ENCODE measurements around the gene NIBAN1.
"Not testable (repeated sequence)": the region's sequence is repeated elsewhere in the genome, so short reads cannot be mapped to it uniquely, and the experiment has no call there.

The NIBAN1 gene

DNA sequence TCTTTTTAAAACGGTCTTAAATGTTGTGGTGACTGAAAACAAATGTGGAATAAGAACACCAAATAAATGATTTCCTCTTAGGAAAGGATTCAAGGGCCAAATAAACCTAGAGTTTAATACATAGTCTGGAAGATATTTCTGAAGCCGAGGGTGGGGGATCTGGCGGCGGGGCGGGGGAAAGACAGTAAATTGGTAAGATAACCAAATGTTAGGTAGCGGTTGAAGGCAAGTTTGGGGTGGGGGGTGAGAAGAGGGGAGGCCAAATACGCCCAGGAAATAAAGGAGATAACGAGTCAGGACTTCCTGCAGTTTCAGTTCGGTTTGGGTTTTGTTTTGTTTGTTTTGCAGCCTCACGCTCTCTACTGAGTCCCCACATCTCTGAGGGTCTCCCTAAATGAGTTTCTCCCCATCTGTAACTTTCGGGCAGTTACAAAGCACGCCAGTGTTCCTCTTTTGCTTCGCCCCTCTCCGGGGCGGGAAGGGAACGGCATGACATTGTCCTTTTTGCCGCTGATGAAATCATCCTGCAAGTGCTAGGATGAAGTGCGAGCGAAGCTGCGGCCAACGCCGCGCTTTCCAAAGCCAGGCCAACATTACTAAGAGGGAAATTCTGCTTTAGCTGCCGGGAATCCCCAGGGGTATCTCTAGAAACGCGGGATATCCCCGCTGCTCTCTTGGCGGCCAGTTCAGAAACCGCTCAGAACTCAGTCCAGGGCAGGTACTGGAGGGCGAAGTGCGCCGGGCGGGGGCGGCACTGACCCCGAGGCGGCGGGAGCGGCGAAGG lies 844 bp downstream of the NIBAN1 start:
- DNase-seq = peak; percentile 81

DNA sequence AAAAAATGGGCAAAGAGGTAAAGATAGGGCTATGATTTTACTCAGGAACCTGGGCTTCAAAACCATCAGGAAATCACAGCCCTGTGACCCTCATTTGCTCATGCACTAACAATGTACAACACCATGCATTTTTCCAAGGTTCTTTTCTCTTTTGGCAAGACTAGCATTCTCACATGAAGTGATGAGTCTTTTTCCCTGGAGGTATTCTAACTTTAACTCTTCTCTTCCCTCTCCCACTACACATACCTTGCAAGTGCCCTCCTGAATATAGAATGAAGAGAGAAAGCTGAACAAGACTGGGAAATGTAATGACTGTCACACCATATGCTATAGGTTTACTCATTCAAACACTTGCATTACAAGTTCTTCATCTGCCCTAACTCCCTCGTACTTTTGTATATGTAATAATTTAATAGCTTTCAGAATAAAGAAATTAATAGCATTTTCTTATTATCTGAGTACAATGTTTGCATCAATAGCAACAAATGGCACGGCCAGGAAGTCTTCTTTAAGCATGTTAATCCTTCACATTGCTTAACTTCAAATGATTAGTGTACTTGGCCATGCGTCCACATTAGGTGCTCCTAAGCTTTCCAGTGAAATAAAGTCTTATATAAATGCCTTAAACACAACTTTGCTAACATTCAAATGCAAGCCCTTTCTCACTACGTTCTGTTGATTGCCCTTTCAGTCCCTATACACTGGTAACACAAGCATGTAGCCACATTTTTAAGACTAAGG lies 1.8 kb downstream of the NIBAN1 start:
- peak; percentile 74 for DNase-seq

DNA sequence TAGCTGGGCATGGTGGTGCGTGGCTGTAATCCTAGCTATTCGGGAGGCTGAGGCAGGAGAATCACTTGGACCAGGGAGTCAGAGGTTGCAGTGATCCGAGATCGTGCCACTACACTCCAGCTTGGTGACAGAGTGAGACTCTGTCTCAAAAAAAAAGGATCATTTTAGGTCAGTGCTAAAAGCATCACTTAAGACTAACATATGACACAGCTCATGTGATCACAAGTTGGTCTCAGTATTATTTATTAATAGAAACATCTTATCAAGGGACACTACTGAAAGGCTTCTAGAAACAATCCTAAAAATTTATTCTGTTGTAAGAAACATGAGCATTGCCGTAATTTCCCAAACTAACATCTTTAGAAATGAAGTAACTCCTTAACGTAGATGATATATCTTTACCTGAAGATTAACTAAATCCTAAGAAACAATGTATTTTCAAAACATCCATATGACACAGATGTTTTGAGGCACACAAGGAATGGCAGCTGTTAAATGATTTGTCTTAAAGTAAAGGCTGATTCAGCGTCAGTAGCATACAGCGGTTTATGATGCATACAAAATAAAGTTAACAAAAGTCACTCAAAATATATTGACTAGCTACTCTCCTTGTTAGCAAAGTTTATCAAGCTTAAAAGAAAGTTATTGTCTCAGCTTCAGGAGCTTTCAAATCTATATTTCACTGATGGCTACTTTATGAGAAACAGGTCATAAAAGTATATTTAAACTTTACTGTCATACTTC lies 2.6 kb downstream of the NIBAN1 start:
- peak; percentile 22 for DNase-seq

DNA sequence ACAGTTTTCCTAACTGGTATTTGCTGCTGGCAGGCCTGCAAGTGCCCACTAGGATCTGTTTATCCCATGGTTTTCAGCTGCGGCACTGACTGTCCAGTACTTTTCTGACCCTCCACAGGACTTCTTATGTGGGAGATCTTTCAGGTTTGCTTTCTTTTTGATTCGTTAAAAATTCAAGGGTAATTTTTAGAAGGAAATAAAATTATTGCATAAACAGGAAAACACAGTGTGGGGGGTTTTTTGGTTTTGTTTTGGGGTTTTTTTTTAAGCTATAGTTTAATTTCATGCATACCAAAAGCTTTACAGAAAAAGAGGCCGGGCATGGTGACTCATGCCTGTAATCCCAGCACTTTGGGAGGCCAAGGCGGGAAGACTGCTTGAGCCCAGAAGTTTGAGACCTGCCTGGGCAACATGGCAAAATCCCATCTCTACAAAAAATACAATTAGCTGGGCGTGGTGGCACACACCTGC lies 3.6 kb downstream of the NIBAN1 start:
- peak; percentile 83 for DNase-seq

DNA sequence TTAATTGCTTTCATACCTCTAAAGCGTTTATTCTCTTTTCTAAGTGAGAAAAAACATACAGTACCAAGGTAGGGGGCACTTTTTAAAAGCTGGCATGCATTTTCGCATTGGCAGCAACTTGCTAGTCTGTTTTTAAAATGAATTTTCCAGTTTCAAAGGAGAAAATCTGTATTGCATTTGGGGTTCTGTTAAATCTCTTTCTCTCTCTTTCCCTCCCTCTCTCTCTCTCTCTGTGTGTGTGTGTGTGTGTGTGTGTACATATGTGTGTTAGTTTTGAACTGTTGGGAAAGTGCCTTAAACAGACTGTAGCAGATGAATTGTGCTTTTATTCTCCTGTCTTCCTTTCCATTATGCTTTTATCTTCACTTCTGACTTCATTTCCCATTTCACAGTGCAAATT lies 7.3 kb downstream of the NIBAN1 start:
- no peak for DNase-seq

- DNase-seq = peak; percentile 57
These were observed 8.1 kb downstream of the NIBAN1 start for GRCh38 chr1:184965944-184966860.

DNA sequence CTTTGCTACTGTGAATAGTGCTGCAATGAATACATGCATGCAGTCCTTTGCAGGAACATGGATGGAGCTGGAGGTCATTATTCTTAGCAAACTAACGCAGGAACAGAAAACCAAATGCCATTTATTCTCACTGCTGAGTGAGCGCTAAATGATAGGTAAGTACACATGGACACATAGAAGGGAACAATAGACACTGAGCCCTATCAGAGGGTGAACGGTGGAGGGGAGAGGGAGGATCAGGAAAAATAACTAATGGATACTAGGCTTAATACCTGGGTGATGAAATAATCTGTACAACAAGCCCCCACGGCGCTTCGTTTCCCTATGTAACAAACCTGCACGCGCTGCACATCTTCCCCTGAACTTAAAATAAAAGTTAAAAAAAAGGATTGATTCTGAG lies 8.9 kb downstream of the NIBAN1 start:
- no peak for DNase-seq

- DNase-seq = no peak
These were observed 14.7 kb downstream of the NIBAN1 start for GRCh38 chr1:184959626-184960025.

- no peak for DNase-seq
These were observed 15.6 kb downstream of the NIBAN1 start for GRCh38 chr1:184958554-184959353.

DNA sequence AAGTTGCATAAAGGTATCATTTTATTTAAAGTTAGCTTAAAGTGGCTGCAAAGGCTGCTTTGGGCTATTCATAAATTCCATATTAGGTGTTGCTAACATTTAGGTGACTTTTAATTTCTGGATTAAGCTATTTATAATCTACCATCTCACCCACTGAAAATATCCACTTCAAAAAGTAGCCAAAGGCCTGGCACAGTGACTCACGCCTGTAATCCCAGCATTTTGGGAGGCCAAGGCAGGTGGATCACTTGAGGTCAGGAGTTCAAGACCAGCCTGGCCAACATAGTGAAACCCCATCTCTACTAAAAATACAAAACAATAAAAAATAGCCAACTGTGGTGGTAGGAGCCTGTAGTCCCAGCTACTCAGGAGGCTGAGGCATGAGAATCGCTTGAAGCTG lies 16.4 kb downstream of the NIBAN1 start:
- not testable (repeated sequence) for DNase-seq

DNA sequence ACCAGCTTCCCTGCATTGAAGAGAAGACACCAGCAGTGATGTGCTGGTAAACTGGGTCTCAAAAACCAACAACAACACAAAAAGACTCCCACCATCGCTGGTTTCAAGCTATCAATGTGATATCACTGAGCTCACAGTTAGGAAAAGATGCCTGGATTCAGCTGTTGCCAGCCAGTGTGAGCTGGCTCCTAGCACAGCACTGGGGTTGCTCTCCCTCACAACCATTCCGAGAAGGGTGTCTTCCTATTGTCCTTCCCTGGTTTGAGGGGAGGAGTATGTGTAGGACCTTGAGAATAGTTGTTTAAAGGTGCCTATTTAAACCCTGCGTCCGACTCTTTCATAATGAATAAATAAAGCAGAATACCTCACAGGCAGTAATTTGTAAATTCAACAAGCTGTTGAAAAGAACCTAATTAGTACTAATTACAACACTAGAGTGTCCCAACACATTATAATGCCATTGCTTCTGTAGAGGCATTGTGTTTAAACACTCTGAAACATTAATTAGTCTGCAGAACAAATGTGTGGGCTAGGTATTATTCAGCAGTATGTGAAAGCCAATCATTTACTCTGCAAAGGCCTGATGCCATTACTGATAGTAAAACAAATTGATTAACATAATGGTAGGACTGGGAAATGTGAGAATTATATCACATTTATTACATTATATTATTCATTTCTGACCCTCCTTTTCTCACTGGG lies 17.2 kb downstream of the NIBAN1 start:
- no peak for DNase-seq

- no peak for DNase-seq
These were observed 19.9 kb downstream of the NIBAN1 start for GRCh38 chr1:184954232-184954995.

GRCh38 chr1:184953600-184954219 lies 20.6 kb downstream of the NIBAN1 start:
- peak; percentile 84 for DNase-seq

GRCh38 chr1:184952428-184952827 lies 21.9 kb downstream of the NIBAN1 start:
- no peak for DNase-seq

- peak; percentile 53 for DNase-seq
These were observed 22.5 kb downstream of the NIBAN1 start for GRCh38 chr1:184951788-184952187.

DNA sequence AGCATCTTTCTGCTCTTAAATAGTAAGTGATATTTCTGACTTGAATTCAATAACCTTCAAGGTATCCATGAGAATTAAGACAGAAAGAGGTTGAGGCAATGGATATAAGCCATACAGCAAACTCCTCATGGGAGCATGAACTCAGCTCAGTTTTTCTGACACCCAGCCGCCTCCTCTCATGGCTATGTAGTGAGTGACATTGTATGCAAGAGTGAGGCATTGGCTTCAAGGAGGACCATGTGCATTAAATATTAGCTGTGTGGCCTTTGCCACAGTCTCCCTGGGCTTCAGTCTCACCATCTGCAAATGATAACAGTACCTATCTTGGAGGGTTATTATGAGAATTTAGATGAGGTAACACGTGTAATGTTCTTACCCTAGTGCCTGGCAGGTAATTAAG lies 23.4 kb downstream of the NIBAN1 start:
- no peak for DNase-seq

DNA sequence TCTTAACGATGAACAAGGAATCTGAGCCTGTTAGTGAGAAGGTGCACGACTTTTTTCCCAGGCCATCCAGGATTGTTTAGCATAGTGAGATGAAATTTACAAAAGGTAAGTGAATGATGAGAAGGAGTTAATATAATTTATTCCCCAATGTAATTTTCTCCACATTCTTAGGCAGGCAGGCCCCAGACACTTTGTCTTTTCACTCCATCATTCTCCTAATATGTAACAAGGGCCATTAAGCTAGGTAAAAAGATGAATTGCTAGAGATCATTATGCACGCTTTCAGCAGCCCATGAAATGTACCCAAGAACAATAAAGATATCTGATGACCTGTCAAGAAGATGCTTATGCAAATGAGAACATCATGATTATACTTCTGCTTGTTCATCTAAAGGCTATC lies 24.1 kb downstream of the NIBAN1 start:
- DNase-seq = no peak

- DNase-seq = no peak
These were observed 26.6 kb downstream of the NIBAN1 start for GRCh38 chr1:184947497-184948256.
